Inflammatory macrophage treated with lipopolysaccharide for 4 hours (primary cell): ENCODE measurements around the gene MAP7.

Experiments
- DNase-seq: peaks from one replicate; pipeline ENCODE4 v3.0.0-alpha.2; 2020

The MAP7 gene

DNA sequence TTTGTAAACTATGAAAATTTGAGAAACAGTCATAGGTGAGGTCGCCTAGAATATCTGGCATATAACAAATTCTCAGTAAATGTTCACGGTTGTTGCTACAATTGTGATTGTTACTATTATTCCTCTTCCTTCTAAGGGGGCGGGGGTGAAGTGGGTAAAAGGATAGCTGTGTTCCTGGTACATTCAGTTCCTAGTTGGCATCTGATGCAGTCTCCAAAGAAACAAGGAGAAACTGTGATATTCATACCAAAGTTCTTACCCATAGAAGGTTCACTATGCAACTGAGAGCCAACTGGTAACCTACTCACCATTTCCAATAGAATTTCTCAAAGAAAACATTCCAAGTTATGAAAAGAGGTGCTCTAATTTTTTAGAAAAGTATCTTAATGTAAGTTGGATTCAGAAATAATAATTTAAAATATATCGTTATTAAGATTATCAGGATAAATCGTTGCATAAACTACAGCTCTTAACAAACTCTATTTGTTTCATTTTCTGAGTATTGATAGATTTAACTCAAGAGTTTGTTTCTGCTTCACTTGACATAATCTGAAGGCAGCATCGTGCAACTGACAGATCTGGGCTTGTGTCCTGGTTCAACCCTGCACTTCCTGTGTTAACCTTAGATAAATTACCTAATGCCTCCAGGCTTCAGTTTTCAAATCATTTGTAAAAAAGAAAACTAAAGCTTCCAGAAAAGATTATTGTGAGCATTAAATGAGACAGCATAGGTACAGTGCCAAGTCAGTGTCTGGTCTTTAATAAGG lies 13.3 kb upstream of the MAP7 start:
- no peak for DNase-seq

DNA sequence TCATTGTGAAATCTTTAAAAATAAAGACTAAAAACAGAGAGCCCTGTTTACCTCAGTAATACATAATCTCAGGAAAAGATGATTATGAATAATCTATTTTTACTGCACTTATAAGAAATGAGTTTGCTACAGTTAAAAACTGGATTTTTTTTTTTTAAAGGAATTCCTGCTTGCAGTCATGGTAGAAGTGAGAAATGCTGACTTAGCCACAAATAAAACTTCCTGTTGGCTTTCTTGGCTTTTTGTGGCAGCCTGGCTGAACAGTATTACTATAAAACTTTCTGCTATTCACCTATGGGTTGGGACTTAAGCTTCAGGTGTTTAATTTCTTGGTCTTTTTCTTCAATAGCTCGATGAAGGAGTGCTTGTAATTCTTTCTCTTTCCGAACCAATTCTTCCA lies 12.0 kb upstream of the MAP7 start:
- no peak for DNase-seq

DNA sequence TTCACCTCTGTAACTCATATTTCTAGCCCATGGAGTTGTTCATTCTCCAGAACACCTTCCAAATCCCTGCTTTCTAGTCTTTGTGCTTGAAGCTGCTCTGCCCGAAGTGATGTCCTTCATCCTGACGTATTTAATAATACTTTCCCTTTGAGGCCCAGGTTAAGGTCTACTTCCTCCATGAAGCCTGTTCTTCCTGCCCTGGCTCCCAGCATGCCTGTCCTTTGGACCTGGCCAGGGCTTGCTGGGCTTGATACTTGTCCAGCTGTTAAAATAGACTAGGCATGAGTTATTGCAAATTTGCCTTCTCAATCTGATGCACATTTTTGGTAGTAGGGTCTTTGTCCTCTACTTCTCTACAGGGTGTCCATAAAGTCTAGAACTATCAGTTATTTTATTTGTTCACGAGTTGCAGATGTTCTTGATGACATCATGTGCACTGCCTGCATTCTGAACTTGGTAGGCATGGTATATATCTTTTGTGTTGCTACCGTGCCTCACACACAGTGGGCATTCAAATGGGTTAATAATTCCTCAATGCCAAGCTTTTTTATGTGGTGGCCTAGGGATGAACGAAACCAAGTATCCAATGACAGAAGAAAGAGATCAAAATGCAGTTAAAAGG lies 3.1 kb upstream of the MAP7 start:
- DNase-seq: no peak

DNA sequence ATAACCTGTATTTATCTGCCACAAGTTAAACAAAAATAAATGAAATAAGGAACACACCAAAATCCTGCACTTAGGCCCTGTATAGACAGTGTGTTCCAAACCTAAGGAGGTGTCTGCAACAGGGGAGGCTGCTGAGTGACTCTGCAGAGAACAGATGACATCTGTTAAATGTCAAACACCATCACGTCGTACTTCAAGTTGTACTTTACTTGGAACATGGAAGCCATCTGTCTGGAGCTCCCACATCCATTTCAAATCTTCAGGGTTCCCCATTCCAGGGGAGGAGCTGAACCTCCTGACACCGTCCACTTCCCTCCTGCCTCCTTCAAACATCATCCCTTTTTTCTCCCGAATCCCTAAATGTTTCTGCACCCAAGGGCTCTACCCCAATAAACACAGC lies 1.8 kb upstream of the MAP7 start:
- no peak for DNase-seq

DNA sequence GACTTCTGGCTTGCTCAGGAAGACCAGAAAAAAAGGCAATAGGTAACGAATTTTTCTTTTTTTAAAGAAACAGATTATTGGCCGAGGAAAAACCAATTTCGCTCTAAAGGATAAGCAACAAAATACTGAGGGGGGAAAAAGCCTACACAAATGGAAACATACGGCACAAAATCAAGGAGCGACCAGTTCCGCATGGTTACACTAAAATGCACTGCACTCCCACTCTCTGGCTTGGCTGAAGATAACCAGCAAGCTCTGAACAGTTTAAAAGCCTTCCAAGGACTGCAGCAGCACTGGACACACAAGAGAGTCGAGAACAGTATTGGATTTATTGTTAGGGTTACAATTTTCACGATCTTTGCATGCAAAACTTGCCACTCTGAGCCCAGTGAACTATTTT lies 881 bp upstream of the MAP7 start:
- no peak for DNase-seq

DNA sequence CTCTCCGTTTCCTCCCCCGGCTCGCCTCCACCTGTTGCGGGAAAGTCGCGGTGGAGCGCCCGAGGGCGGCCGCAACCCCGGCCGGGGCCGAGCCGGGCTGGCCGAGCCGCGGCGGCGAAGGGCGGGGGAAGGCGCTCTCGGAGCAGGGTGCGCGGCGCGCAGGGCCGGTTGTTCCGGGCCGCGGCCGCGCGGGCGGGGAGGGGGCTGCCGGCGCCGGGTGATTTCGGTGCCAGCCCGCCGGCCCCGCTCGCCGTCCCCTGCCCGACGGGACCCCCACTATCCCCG lies 235 bp downstream of the MAP7 start:
- peak; percentile 23 for DNase-seq

DNA sequence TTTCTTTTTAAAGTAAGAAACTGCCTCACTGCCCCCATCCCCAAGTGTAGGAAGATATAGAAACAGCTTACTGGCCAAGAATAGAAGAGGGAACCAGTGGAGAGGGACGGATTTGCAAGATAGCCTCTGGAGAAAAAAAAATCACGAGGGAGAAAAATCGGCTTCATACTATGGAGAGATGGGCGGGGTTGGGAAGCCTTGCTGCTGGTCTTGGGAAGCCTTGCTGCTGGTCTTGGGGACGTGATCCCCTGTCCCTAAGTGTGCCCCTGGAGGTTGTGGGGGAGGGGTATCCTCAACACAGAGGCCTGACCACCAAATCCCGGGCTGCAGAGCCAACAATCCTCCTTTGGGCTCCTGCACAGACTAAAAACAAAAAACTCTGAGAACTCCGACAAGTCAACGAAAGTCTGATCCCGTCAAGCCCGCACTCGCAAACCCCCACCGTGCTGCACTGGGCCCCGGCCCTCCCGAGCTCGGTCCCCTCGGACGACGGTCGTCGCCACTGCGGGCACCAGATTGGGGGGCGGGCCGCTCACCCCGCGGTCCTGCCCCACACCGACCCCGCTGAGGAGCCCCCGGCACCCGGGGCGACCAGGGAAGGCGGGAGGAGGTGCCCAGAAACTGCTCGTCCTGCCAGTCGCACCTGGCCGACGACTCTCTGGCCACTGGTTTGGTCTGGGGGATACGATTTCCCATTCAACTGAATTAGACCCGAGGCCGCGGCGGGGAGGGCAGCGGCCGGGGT lies 750 bp downstream of the MAP7 start:
- peak; percentile 17 for DNase-seq

DNA sequence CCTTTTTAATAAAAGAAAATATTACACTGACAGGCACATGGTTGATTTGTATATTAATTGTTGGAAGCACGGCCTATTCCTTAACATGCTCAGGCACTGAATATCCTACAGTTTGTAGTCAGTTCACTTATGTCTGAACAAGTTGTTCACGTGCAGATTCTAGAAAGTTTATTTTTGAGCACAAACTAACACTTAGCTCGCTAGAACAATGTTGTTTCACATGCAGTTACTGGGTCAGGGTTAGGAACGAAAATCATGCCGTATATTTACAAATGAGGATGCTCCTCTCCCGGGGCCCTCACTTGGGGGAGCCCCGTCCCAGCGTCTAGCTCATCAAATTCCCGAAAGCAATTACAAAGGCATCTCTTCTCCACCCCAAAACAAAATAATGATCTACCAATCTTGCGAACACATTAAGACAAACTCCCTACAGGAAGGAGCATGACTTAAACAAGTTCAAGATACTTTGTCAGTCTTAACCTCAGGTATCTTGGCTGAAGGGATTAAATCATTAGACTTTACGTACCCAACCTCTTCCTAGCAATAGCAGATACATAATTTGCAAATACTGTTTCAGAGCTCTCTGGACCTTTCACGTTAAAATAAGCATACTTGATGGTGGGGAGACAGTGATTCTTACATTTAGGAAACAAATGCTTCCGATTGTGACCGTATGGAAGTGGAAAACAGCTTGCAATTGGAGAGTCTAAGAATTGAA lies 1.5 kb downstream of the MAP7 start:
- no peak for DNase-seq

DNA sequence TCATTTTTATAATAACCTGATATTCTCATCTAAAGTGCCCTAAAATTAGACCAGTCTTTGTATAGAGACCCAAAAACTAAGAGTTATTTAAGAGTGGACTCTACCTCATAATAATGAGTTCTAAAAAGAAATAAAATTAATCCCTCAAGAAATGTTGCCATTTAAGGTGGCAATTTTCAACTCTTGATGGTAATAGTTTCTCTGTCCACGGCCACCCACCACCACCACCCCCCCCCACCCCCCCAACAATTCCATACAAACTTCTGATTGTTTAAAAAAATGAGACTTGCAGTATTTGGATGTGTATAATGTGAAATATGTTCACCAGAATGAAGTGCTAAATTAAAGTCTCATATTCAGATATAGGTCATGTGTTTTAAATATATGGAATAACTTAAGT lies 2.4 kb downstream of the MAP7 start:
- DNase-seq: no peak

DNA sequence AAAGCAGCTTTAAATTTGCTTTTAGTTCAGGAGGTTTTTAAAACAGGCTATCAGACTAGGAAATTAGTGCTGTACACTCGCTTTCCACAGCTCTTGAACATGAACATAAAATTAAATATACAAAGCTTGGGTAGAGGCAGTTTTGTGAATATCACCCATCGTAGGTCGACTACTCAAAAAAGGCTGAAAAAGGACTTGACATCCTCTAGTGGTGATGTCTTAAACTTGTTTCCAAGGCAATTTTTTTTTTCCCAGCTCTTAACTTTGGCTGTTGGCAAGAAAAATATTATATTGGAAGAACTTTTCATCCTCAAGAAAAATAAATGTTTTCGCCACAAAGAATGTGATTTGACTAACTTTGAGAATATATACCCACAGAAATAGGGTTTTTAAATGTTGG lies 2.9 kb downstream of the MAP7 start:
- DNase-seq: peak; percentile 47

DNA sequence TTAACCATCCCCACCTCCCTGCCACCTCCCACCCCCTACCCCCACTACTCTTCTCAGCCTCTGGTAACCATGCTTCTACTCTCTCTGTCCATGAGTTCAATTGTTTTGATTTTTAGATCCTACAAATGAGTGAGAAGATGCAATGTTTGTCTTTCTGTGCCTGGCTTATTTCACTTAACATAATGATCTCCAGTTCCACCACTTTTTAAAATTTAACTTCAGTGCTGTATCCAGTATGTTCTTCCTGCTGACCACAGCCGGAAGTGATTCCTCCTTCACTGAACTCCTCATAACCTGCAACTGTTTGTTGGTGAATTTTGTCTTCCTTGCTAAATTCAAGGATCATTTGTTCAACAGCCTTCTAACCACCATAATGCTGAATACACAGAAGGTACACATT lies 3.9 kb downstream of the MAP7 start:
- DNase-seq: no peak

DNA sequence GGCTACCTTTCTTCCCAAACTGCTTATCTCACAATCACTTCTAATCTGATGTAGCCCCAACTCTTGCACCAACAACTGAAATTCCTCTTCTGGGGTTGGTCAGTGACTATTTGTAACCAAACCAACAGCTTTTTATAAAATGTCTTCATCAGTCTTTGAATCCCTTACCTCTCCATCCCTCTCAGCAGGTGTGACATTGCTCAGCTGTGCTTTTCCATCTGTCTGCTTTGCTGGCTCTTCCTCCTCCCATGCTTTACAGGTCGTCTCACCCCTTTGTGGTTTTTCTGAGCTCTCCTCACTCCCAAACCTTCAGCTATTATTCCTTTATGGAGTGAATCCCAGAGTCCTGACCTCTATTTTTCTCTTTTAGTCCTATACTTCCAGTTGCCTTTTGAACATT lies 5.9 kb downstream of the MAP7 start:
- no peak for DNase-seq

DNA sequence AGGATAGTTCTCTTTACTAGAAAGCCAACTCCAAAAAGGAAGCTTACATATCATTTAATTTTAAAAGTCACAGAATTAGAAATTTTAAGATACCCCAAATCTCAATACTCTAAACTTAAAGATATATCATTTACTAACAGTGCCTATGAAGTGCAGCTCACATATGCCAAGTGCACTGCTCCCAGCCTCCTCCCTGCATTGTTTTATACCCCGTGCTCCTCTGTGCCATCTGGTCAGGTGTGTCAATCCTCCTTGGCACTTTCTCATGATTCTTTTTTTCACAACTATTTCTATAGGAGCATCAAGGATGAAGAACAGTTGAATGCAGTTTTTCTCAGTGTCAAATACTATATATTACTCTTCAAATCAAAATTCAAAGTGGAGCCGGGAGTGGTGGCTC lies 8.8 kb downstream of the MAP7 start:
- DNase-seq: no peak

DNA sequence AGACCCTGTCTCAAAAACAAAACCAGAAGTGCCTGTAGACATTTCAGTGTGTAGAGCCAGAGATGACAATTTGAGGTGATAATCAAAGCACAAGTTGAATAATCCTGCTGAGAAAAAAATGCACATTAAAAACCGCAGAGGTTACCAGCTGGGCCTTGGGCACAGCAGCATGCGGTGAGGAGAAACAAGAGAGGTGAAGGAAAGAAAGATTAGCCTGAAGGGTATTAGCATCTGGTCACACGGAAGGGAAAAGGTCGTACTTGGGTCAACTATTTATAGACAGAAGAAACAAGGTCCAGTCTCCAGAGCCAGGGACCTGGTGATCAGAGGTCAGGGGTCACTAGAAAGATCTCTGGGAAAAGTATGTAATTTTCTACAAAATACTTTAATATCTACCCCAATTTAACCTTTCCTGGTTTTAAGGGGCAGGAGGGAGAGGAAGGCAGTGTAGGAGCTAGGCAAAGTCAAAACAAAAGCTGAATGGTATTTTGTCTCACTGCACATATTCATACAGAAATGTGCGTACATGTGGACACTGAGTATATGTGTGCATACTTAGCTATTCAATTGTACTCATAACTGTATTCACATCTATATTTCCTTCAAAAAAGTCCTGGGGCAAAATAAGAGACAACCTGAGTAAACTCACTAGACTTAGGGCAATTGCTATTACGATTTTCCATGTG lies 10.1 kb downstream of the MAP7 start:
- no peak for DNase-seq

DNA sequence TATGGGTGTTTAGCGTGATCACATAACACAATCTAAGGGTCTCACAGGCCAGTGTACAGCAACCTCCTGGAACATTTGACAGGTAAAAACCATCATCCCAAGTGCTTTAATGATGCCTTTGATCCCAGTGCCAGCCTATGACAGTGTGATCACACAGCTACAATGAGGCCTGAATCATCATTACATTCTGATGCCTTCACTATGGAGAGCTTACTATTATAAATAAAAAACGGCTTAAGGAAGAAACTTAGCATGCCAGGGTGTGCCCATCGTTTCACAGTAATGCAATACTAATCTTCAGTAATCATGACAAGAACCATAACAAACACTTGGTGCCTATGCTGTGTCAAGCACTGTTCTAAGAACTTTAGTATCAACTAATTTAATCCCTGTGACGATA lies 11.4 kb downstream of the MAP7 start:
- DNase-seq: no peak

DNA sequence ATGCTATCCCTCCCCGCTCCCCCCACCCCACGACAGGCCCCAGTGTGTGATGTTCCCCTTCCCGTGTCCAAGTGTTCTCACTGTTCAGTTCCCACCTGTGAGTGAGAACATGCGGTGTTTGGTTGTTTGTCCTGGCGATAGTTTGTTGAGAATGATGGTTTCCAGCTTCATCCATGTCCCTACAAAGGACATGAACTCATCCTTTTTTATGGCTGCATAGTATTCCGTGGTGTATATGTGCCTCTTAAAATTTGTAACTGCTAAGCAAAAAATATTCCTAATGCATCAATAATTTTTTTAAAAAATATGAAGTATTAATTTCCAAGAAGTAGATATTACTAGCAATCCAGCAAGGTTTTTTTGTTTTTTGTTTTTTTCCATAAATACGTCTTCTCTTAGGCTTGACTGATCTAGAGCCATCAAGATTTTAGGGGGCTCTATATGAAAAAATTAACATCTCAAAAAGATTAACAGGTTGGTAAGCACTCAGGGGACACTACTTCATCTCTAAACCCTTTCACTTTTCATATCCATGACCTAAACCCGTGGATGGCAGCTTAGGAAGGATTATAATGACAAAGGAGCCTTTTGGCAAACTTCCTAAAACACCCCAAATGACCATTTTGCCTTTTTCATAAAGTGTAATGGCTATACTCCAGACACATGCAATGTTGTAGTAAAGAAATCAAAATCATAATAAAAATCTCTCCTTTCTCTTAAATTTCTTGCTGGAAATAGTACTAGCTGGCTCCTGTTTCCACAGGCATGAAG lies 14.2 kb downstream of the MAP7 start:
- DNase-seq: no peak

DNA sequence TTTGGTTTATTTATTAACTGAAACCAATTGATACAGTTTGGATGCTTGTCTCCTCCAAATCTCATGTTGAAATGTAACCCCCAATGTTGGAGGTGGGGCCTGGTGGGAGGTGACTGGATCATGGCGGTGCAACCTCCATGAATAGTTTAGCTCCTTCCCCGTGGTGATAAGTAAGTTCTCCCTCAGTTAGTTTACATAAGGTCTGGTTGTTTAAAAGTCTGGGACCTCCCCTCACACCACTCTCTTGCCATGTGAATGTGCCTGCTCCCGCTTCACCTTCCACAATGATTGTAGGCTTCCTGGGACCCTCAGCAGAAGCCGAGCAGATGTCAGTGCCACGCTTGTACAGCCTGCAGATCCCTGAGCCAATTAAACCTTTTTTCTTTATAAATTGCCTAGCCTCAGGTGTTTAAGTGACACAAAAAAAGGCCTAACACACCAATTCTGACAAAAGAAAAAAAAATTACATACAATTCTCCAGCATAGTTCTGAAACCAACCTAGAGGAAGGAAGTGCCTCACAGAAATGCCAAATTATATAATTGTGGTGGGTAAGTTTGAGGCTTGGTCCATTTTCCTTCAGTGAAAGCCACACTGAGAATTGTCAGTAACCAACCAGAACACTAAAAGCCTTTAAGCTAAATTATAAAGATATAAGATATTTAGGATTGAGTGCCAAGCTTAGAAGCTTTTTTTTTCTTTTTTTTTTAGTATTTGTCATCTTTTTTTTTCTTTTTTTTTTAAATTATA lies 15.0 kb downstream of the MAP7 start:
- no peak for DNase-seq

DNA sequence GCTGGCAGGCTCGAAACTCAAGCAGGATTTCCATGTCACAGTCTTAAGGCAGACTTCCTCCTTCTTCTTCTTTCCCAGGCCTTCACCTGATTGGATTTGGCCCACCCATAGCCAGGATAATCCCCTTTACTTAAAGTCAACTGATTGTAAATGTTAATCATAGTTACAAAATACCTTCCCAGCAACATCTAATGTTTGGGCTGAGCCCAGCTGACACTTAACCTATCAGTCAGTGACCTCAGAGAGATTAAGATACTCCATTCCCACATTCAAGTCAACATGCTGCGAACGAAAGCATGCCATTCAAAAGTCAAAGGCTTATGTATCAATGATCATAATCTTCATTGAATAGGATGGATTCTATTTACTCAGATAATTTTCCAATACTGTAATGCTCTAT lies 16.0 kb downstream of the MAP7 start:
- no peak for DNase-seq

DNA sequence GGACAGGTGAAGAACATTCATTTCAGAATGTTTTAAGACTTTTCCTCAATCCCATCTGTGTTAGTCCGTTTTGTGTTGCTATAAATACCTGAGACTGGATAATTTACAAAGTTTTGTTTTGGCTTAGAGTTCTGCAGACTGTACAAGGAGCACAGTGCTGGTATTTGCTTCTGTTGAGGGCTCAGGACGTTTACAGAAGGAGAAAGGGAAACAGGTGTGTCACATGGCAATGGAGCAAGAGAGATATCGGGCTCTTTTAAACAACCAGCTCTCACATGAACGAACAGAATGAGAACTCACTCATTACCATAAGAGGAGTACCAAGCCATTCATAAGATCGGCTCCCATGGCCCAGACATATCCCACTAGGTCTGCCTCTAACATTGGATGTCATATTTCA lies 16.7 kb downstream of the MAP7 start:
- no peak for DNase-seq

DNA sequence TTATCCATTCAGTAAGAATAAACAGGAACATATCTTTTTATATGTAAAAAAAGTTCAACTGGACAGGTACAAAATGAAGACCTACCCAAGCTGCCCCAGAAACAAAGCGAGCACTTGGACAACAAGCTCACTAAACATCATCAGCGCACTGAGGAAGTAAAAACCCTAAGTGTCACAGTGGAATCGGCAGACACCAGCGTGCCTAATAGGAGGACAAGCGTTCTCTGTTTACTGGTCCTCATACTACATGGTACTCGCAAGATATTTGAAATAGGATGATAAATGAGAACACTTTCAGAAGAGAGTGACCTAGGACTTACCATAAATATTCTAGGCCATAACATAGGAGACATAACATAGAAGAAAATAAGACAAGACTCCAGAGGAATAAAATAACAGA lies 18.2 kb downstream of the MAP7 start:
- no peak for DNase-seq

DNA sequence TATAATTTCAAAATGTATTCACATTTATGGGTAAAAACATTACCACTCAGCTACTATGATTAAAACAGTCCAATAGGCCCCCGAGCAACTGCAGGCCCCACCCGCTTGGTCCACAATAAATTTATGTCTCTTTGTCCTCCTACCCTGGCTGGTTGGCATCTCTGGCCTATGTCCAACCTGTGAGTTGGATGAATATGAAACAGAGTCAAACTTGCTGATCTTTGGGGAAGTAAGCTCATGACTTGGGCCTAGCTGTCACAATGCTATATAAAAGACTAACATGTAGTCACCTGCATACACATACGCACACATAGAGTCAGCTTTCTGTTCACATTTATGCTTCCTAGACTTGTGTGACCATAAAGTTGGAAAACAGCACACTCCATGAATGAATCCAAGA lies 20.5 kb downstream of the MAP7 start:
- DNase-seq: no peak

DNA sequence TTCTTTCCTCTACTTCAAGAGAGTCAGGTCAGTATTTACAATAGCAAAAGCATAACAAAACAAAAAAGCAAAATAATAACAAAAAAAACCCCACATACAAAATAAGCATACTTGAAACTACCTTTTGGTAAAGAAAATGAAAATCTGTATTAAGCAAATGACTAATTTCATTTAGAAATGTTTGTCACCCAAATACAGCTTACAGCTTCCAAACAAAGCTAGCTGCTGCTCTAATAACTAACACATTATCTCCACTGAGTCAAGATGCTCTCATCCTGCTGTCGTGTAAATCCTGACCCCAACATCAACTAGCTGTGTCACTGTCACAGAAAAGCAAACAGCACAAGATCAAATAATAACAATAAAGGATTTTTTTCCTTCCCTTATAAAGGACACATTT lies 21.7 kb downstream of the MAP7 start:
- DNase-seq: no peak
